ENCODE results near the gene ARHGAP6.
"Not testable (repeated sequence)": the region's sequence is repeated elsewhere in the genome, so short reads cannot be mapped to it uniquely, and the experiment has no call there.

The ARHGAP6 gene

GRCh38 chrX:11272290-11272689 lies 393.4 kb downstream of the ARHGAP6 start:
- DNase-seq: no peak

- DNase-seq: no peak
Observed at GRCh38 chrX:11269996-11270395, 395.7 kb downstream of the ARHGAP6 start.

- DNase-seq: no peak
Observed at GRCh38 chrX:11269006-11269405, 396.7 kb downstream of the ARHGAP6 start.

GRCh38 chrX:11267425-11267824 lies 398.3 kb downstream of the ARHGAP6 start:
- DNase-seq: no peak

- DNase-seq: no peak
Observed at GRCh38 chrX:11266573-11267003, 399.1 kb downstream of the ARHGAP6 start.

GRCh38 chrX:11265352-11265751 lies 400.4 kb downstream of the ARHGAP6 start:
- DNase-seq: no peak

GRCh38 chrX:11264925-11265324 lies 400.8 kb downstream of the ARHGAP6 start:
- DNase-seq: no peak

- no peak for DNase-seq
Observed at GRCh38 chrX:11261260-11261659, 404.5 kb downstream of the ARHGAP6 start.

GRCh38 chrX:11259437-11259836 lies 406.3 kb downstream of the ARHGAP6 start:
- DNase-seq: no peak

GRCh38 chrX:11257711-11258110 lies 408.0 kb downstream of the ARHGAP6 start:
- DNase-seq: no peak

- no peak for DNase-seq
Observed at GRCh38 chrX:11257290-11257689, 408.4 kb downstream of the ARHGAP6 start.

- DNase-seq: no peak
Observed at GRCh38 chrX:11254417-11255109, 411.2 kb downstream of the ARHGAP6 start.

GRCh38 chrX:11244636-11245035 lies 421.1 kb downstream of the ARHGAP6 start:
- DNase-seq: no peak

GRCh38 chrX:11242704-11243103 lies 423.0 kb downstream of the ARHGAP6 start:
- no peak for DNase-seq

GRCh38 chrX:11241720-11242119 lies 424.0 kb downstream of the ARHGAP6 start:
- no peak for DNase-seq

GRCh38 chrX:11239230-11239629 lies 426.5 kb downstream of the ARHGAP6 start:
- no peak for DNase-seq

GRCh38 chrX:11235377-11235776 lies 430.3 kb downstream of the ARHGAP6 start:
- not testable (repeated sequence) for DNase-seq

GRCh38 chrX:11215191-11215921 lies 450.4 kb downstream of the ARHGAP6 start:
- no peak for DNase-seq

- DNase-seq: no peak
Observed at GRCh38 chrX:11214346-11215190, 451.2 kb downstream of the ARHGAP6 start.

- no peak for DNase-seq
Observed at GRCh38 chrX:11212741-11213140, 453.0 kb downstream of the ARHGAP6 start.

GRCh38 chrX:11210415-11210801 lies 455.3 kb downstream of the ARHGAP6 start:
- DNase-seq: no peak

- no peak for DNase-seq
Observed at GRCh38 chrX:11209798-11210414, 455.8 kb downstream of the ARHGAP6 start.

GRCh38 chrX:11206716-11207115 lies 459.0 kb downstream of the ARHGAP6 start:
- no peak for DNase-seq

Measured in NCI-H2227 treated with DMSO at 0.1 percent for 48 hours (cell line).